Nephron (organoid): ENCODE results near the gene KLHDC8A.

Source experiments
- H3K27ac Mint-ChIP-seq, 3 experiments: 2 replicates each; pipeline ENCODE4 v1.8.0; 2020; ENCODE audit warnings: mixed read lengths in 3 of 3, mild to moderate bottlenecking in 2 of 3, moderate library complexity in 1 of 3
- H3K27me3 Mint-ChIP-seq: 2 replicates; pipeline ENCODE4 v1.8.0; 2021; ENCODE audit warnings: low read depth, mild to moderate bottlenecking, moderate library complexity, mixed read lengths
- H3K36me3 Mint-ChIP-seq: 2 replicates; pipeline ENCODE4 v1.8.0; 2020; ENCODE audit warnings: low read depth, mixed read lengths
- H3K4me1 Mint-ChIP-seq: 2 replicates; pipeline ENCODE4 v1.8.0; 2020; ENCODE audit warnings: mixed read lengths
- H3K4me3 Mint-ChIP-seq, 3 experiments: 2 replicates each; pipeline ENCODE4 v1.8.0; 2020; ENCODE audit warnings: mild to moderate bottlenecking in 3 of 3, mixed read lengths in 3 of 3, moderate library complexity in 2 of 3
- H3K9me3 Mint-ChIP-seq: 2 replicates; pipeline ENCODE4 v1.8.0; 2020; ENCODE audit warnings: mixed read lengths
- TF ChIP-seq, protein P1 (sequence below), 3 experiments: fragments of 200-600 bp; sonication (generic); IDR thresholded peaks; one replicate each; pipeline ENCODE4 v1.5.0; 2021; ENCODE audit warnings: antibody characterized with exemption in 3 of 3; ENCODE audit not compliant: unreplicated experiment in 3 of 3

The KLHDC8A gene

DNA sequence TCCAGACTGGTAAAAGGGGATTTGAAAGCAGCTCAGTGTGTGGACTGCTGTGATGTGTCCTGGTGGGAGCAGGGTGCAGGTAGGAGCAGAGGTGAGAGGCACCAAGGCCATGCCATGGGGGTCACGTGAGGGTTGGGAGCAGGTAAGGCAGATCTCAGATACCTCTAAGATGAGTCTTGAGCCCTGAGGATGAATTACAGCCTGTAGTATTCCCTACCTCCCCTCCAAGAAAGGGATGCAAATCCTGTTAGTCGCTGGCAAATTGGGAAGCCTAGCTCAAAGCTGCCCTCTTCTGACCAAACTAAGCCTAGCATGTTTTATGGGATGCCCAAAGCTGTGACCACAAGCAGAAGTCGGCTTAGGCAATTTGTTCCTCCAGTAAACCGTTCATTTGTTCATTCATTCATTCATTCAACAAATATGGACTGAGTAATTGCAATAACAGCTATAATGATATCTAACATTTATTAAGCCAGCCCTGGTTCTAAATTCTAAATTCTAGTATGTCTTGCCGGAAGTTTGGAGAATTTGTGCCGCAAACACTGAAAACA lies 31.3 kb downstream of the KLHDC8A start:
- Mint-ChIP-seq H3K36me3 (no peaks in the 10 kb centered on the region), H3K27me3 (peaks cover 24% of the 10 kb centered on the region), H3K9me3 (no peaks in the 10 kb centered on the region), H3K4me1 (peaks cover 26% of the 10 kb centered on the region), H3K27ac (peak overlapping the region; percentile 10 to 46 (median 30)), H3K4me3 (no peak overlapping the region)
- TF ChIP-seq, protein P1, sequence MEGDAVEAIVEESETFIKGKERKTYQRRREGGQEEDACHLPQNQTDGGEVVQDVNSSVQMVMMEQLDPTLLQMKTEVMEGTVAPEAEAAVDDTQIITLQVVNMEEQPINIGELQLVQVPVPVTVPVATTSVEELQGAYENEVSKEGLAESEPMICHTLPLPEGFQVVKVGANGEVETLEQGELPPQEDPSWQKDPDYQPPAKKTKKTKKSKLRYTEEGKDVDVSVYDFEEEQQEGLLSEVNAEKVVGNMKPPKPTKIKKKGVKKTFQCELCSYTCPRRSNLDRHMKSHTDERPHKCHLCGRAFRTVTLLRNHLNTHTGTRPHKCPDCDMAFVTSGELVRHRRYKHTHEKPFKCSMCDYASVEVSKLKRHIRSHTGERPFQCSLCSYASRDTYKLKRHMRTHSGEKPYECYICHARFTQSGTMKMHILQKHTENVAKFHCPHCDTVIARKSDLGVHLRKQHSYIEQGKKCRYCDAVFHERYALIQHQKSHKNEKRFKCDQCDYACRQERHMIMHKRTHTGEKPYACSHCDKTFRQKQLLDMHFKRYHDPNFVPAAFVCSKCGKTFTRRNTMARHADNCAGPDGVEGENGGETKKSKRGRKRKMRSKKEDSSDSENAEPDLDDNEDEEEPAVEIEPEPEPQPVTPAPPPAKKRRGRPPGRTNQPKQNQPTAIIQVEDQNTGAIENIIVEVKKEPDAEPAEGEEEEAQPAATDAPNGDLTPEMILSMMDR (IDR thresholded peaks at IDR 0.05; ENCODE audit: unreplicated experiment in 3 of 3): peak; percentile 80 to 86 (median 84)

DNA sequence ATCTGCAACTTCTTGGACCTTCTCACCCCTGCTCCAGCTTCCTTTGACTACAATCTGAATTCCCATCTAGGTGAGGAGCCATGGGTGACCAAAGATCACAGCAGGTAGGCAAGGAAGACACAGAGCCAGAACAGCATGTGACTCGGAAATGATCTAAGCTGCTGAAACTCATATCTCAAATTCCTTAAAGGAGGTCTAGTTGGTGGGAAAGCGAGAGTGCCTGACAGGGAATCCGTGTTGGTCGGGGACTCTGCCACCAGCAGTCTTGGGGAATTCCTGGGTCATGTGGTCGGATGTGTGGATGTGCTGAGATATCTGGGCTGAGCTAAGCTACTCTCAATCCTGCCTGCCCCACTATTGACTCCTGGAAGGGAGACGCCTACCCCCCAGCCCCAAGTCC lies 31.9 kb downstream of the KLHDC8A start:
- Mint-ChIP-seq H3K27ac (peak overlapping the region in 2 of 3 experiments; percentile 10 to 30), H3K4me3 (no peak overlapping the region), H3K4me1 (peaks cover 28% of the 10 kb centered on the region), H3K36me3 (no peaks in the 10 kb centered on the region), H3K9me3 (no peaks in the 10 kb centered on the region), H3K27me3 (peaks cover 24% of the 10 kb centered on the region)
- TF ChIP-seq, protein P1 (IDR thresholded peaks at IDR 0.05; ENCODE audit: unreplicated experiment in 3 of 3): no peak

GRCh38 chr1:205323794-205324193 lies 32.9 kb downstream of the KLHDC8A start:
- no peak overlapping the region for H3K27ac Mint-ChIP-seq
- no peaks in the 10 kb centered on the region for H3K9me3 Mint-ChIP-seq
- peak overlapping the region in 2 of 3 experiments; percentile 29 to 35 for H3K4me3 Mint-ChIP-seq
- peaks cover 32% of the 10 kb centered on the region for H3K4me1 Mint-ChIP-seq
- TF ChIP-seq, protein P1 (IDR thresholded peaks at IDR 0.05; ENCODE audit: unreplicated experiment in 3 of 3): no peak
- H3K36me3 Mint-ChIP-seq: no peaks in the 10 kb centered on the region
- H3K27me3 Mint-ChIP-seq: peaks cover 21% of the 10 kb centered on the region

GRCh38 chr1:205321959-205322283 lies 34.8 kb downstream of the KLHDC8A start:
- TF ChIP-seq, protein P1 (IDR thresholded peaks at IDR 0.05; ENCODE audit: unreplicated experiment in 3 of 3): no peak
- no peaks in the 10 kb centered on the region for H3K9me3 Mint-ChIP-seq
- H3K36me3 Mint-ChIP-seq: no peaks in the 10 kb centered on the region
- peak overlapping the region; percentile 91 to 99 (median 94) for H3K4me3 Mint-ChIP-seq
- H3K27ac Mint-ChIP-seq: no peak overlapping the region
- H3K27me3 Mint-ChIP-seq: peaks cover 15% of the 10 kb centered on the region
- peaks cover 49% of the 10 kb centered on the region for H3K4me1 Mint-ChIP-seq

DNA sequence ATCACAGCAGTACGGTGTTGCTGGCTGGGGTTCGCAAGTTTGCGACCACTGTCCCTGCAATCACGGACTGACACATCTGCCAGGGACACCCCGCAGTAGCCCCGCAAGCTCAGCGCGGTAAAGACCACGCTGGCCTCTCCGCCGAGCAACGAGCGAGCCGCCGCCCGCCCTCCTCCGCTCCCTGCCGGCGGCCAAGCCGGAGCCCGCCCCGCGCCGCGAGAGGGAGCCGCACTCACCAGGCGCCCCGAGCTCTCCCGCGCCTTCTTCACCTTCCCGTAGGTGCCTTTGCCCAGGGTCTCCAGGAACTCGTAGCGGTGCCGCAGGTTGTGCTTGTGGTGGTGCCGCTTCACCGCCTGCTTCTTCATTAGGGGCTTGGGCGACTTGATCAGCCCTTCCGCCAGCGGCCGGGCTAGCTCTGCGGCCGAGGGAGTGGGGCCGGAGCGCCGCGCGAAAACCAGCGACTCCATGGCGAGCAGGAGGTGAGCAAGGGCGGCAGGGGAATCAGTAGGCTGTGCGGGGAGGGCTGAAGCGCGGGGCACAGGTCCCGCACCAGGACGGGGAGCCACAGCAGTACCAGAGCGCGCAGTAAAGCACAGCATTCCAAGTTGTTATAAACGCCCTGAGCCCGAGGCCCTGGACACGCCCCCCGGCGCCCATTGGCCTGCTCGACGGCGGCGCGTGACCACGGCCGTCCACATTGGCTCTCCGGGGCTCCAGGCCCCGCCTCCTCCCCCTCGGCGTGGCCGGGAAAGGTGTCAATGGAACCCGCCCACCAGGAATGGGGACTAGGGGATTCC lies 35.4 kb downstream of the KLHDC8A start, which contains the start of gene NUAK2:
TSS of gene NUAK2 (minus strand) at position 584 of the 797 bp plus-strand sequence. CDS start at position 467, 117 bp downstream.
- peak within 1 kb of the TSS; percentile 36 to 88 (median 64) for H3K27ac Mint-ChIP-seq
- no peaks in the 10 kb centered on the region for H3K9me3 Mint-ChIP-seq
- H3K4me3 Mint-ChIP-seq: peak within 1 kb of the TSS; percentile 91 to 99 (median 94)
- peaks cover 13% of the 10 kb centered on the region for H3K27me3 Mint-ChIP-seq
- peaks cover 54% of the 10 kb centered on the region for H3K4me1 Mint-ChIP-seq
- no peaks in the 10 kb centered on the region for H3K36me3 Mint-ChIP-seq
- TF ChIP-seq, protein P1 (IDR thresholded peaks at IDR 0.05; ENCODE audit: unreplicated experiment in 3 of 3): peak; percentile 23 to 27 (median 26)
